B cell (primary cell): ENCODE measurements around the gene GATM. TPM values are rescaled to one million over a fixed set of nuclear protein-coding genes. Genes with fewer than 3 reads are reported as not detected.

Source experiments
- ATAC-seq: fragments of 200-7000 bp; cut with Tn5 transposase; one replicate; pipeline ENCODE4 v1.10.0; 2021; ENCODE audit warnings: low read depth, mild to moderate bottlenecking, moderate number of reproducible peaks, moderate library complexity
- CTCF ChIA-PET: fragments of 350-600 bp; sonication (Branson Sonifier 250); formaldehyde crosslinking; loops from one replicate; lab custom pipeline; 2021; ENCODE audit warnings: antibody characterized with exemption, inconsistent platforms; lab: Charles Lee
- POLR2A ChIA-PET: fragments of 350-600 bp; sonication (Branson Sonifier 250); formaldehyde crosslinking; loops from one replicate; lab custom pipeline; 2021; ENCODE audit warnings: antibody characterized with exemption; lab: Charles Lee
- DNase-seq: peaks from one replicate; pipeline ENCODE4 v3.0.0; 2013
- H2AFZ ChIP-seq: 2 replicates; pipeline ENCODE4 v1.6.1; 2012; ENCODE audit warnings: mild to moderate bottlenecking, low read depth, low read length; ENCODE audit not compliant: insufficient read depth, poor library complexity, severe bottlenecking
- H3K27ac ChIP-seq, 2 donors: 1 replicate in 1 of 2; 2 replicates in 1 of 2; pipeline ENCODE4 v1.5.1; 2012 to 2013; ENCODE audit warnings: low read length in 2 of 2, mild to moderate bottlenecking in 2 of 2, moderate library complexity in 1 of 2
- H3K27me3 ChIP-seq, 4 experiments: fragments of 200-600 bp in 1 of 4; sonication (generic) in 1 of 4; replicated peaks in 1 of 4; 1 replicate in 2 of 4; 2 replicates in 2 of 4; pipeline versions ENCODE4 v1.6.1 to v1.7.0; 2013 to 2016; ENCODE audit warnings: low read length in 3 of 4, mild to moderate bottlenecking in 2 of 4, mixed read lengths in 1 of 4, moderate library complexity in 1 of 4; ENCODE audit not compliant: insufficient read depth in 4 of 4, control insufficient read depth in 3 of 4; ENCODE audit errors: control extremely low read depth in 1 of 4
- H3K36me3 ChIP-seq, 2 experiments: replicated peaks in 1 of 2; 1 replicate in 1 of 2; 2 replicates in 1 of 2; pipeline versions ENCODE4 v1.6.1 to v1.7.1; 2013; ENCODE audit warnings: low read length in 1 of 2; ENCODE audit not compliant: insufficient read depth in 2 of 2, control insufficient read depth in 1 of 2; ENCODE audit errors: control extremely low read depth in 1 of 2, extremely low read depth in 1 of 2
- H3K4me1 ChIP-seq, 2 donors: fragments of 200-600 bp in 1 of 2; sonication (generic) in 1 of 2; 1 replicate in 1 of 2; 2 replicates in 1 of 2; pipeline versions ENCODE4 v1.5.1 to v1.6.1; 2013 to 2017; ENCODE audit warnings: low read length in 2 of 2; ENCODE audit not compliant: control insufficient read depth in 2 of 2, insufficient read depth in 2 of 2
- H3K4me2 ChIP-seq: replicated peaks from 2 replicates; pipeline ENCODE3; 2012; ENCODE audit warnings: mild to moderate bottlenecking, low read depth, low read length; ENCODE audit not compliant: poor library complexity, severe bottlenecking
- H3K4me3 ChIP-seq, 5 experiments: fragments of 200-600 bp in 1 of 5; sonication (generic) in 1 of 5; 1 replicate in 3 of 5; 2 replicates in 2 of 5; pipeline versions ENCODE4 v1.5.1 to v1.7.0; 2011 to 2016; ENCODE audit warnings: low read length in 4 of 5, mild to moderate bottlenecking in 4 of 5, low read depth in 2 of 5, control low read depth in 1 of 5, moderate library complexity in 1 of 5; ENCODE audit not compliant: insufficient read depth in 1 of 5; ENCODE audit errors: control extremely low read depth in 1 of 5, extremely low read depth in 1 of 5
- H3K79me2 ChIP-seq: fragments of 200-600 bp; sonication (generic); one replicate; pipeline ENCODE4 v1.6.0; 2016; ENCODE audit warnings: low read length; ENCODE audit not compliant: control insufficient read depth, insufficient read depth
- H3K9ac ChIP-seq: fragments of 200-600 bp; sonication (generic); 2 replicates; pipeline ENCODE4 v1.6.1; 2017; ENCODE audit warnings: mild to moderate bottlenecking, low read length, moderate library complexity
- H3K9me3 ChIP-seq, 3 donors: one replicate each; pipeline versions ENCODE4 v1.6.1 to v1.7.1; 2013; ENCODE audit warnings: low read length in 2 of 3; ENCODE audit not compliant: control insufficient read depth in 2 of 3, insufficient read depth in 1 of 3; ENCODE audit errors: control extremely low read depth in 1 of 3
- H4K20me1 ChIP-seq: 2 replicates; pipeline ENCODE4 v1.6.0; 2012; ENCODE audit warnings: mild to moderate bottlenecking, low read length; ENCODE audit not compliant: insufficient read depth, control insufficient read depth, poor library complexity, severe bottlenecking
- H3K27ac Mint-ChIP-seq: one replicate; pipeline ENCODE4 v1.8.0; 2021; ENCODE audit warnings: mixed read lengths
- H3K27me3 Mint-ChIP-seq: one replicate; pipeline ENCODE4 v1.8.0; 2021; ENCODE audit warnings: mixed read lengths
- H3K4me1 Mint-ChIP-seq: one replicate; pipeline ENCODE4 v1.8.0; 2021; ENCODE audit warnings: mixed read lengths
- H3K4me3 Mint-ChIP-seq: one replicate; pipeline ENCODE4 v1.8.0; 2021; ENCODE audit warnings: mixed read lengths
- H3K9me3 Mint-ChIP-seq: one replicate; pipeline ENCODE4 v1.8.0; 2022; ENCODE audit warnings: mixed read lengths; ENCODE audit not compliant: insufficient read depth
- EZH2 ChIP-seq: IDR thresholded peaks from 2 replicates; pipeline ENCODE4 v1.6.1; 2012; ENCODE audit warnings: borderline replicate concordance, low read depth, mild to moderate bottlenecking, moderate library complexity, low read length; ENCODE audit not compliant: insufficient read depth, poor library complexity, severe bottlenecking
- WGBS: methylation state at CpG from one replicate; pipeline ENCODE4 v1.1.5; 2013; ENCODE audit warnings: missing lambda C conversion rate; ENCODE audit not compliant: insufficient coverage; 5-methylcytosine and 5-hydroxymethylcytosine counted together
- intact Hi-C: fragments of 100-400 bp; cut with micrococcal nuclease; formaldehyde crosslinking; loops from one replicate; pipeline ENCODE4 v1.10.0; 2022
- polyA plus RNA-seq: library from polyadenylated mRNA; depleted of rRNA; stranded (reverse); fragments of >200 nt; gene quantifications from 2 replicates; pipeline ENCODE4 v1.2.3, GENCODE V29; 2012
- total RNA-seq, 2 donors: library from RNA; stranded (reverse); fragments of 120-200 nt in 1 of 2; gene quantifications; 1 replicate in 1 of 2; 2 replicates in 1 of 2; pipeline versions ENCODE4 v1.2.3 to v1.2.4, GENCODE V29; 2013 to 2022
- TF ChIP-seq, protein P1 (sequence below): fragments of 200-600 bp; IDR thresholded peaks from one replicate; pipeline ENCODE4 v1.8.0; 2022; ENCODE audit warnings: antibody characterized with exemption, mild to moderate bottlenecking

GATM gene
- total and polyA plus RNA-seq, 2 donors (not counting 1 experiment from before 2014, with no cell fraction given): 9.6 to 18.2 TPM

- Histone ChIP-seq H3K27ac (no peak overlapping the region), H4K20me1 (no peaks in the 10 kb centered on the region), H3K4me3 (no peak overlapping the region), H3K36me3 (no peaks in the 10 kb centered on the region), H3K4me1 (no peaks in the 10 kb centered on the region), H3K27me3 (no peaks in the 10 kb centered on the region), H3K4me2 (no peak overlapping the region), H2AFZ (no peak overlapping the region), H3K79me2 (no peaks in the 10 kb centered on the region), H3K9ac (no peak overlapping the region), H3K9me3 (peaks cover 0 to 1% (median 0%) of the 10 kb centered on the region in 3 donors)
- peaks cover 4% of the 10 kb centered on the region for H3K27me3 Mint-ChIP-seq
- ATAC-seq (no peak), DNase-seq (no peak)
- ChIA-PET CTCF (interaction anchor here (0.7 to 5.7 kb wide), 2 partner anchors 15 to 259 kb away, joined by 3 to 34 read pairs; a partner anchor contains a TSS), POLR2A (no interaction called here)
- WGBS: 100% methylated on average over 1 of the region's 1 CpG
- intact Hi-C loops: no loop called here
- no peak overlapping the region for H3K4me3 Mint-ChIP-seq
- no peaks in the 10 kb centered on the region for H3K9me3 Mint-ChIP-seq
- H3K27ac Mint-ChIP-seq: no peak overlapping the region
- TF ChIP-seq EZH2: no peak
- TF ChIP-seq, protein P1, sequence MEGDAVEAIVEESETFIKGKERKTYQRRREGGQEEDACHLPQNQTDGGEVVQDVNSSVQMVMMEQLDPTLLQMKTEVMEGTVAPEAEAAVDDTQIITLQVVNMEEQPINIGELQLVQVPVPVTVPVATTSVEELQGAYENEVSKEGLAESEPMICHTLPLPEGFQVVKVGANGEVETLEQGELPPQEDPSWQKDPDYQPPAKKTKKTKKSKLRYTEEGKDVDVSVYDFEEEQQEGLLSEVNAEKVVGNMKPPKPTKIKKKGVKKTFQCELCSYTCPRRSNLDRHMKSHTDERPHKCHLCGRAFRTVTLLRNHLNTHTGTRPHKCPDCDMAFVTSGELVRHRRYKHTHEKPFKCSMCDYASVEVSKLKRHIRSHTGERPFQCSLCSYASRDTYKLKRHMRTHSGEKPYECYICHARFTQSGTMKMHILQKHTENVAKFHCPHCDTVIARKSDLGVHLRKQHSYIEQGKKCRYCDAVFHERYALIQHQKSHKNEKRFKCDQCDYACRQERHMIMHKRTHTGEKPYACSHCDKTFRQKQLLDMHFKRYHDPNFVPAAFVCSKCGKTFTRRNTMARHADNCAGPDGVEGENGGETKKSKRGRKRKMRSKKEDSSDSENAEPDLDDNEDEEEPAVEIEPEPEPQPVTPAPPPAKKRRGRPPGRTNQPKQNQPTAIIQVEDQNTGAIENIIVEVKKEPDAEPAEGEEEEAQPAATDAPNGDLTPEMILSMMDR: no peak
- H3K4me1 Mint-ChIP-seq: peaks cover 3% of the 10 kb centered on the region
Measured at GRCh38 chr15:45385590-45385989, 7.2 kb upstream of the GATM start.

DNA sequence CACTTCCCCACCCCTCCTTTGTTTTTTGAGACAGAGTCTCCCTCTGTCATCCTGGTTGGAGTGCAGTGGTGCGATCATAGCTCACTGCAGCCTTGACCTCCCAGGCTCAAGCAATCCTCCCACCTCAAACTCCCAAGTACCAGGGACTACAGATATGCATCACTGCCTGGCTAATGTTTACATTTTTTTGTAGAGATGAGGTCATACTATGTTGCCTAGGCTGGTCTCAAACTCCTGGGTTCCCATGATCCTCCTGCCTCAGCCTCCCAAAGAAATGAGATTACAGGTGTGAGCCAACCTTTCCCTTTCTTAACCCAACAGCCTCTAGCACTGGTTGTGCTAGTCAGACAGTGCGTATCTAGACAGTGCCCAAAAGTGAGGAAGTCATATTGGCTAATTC is 6.4 kb upstream of the GATM start:
- ATAC-seq (no peak), DNase-seq (no peak)
- H3K79me2 ChIP-seq: no peaks in the 10 kb centered on the region
- WGBS: no CpG with 5 or more reads among the region's 2 CpGs
- CTCF ChIA-PET: interaction anchor here (1.4 to 5.7 kb wide), 3 partner anchors 15 to 258 kb away, joined by 3 to 34 read pairs (median 3); a partner anchor contains a TSS
- no peaks in the 10 kb centered on the region for H4K20me1 ChIP-seq
- Mint-ChIP-seq H3K27me3 (peaks cover 4% of the 10 kb centered on the region), H3K27ac (no peak overlapping the region), H3K4me1 (peaks cover 3% of the 10 kb centered on the region), H3K9me3 (no peaks in the 10 kb centered on the region), H3K4me3 (no peak overlapping the region)
- no peaks in the 10 kb centered on the region for H3K27me3 ChIP-seq
- POLR2A ChIA-PET: no interaction called here
- intact Hi-C loops: no loop called here
- H3K36me3 ChIP-seq: no peaks in the 10 kb centered on the region
- no peak overlapping the region for H3K27ac ChIP-seq
- no peak overlapping the region for H2AFZ ChIP-seq
- no peak overlapping the region for H3K4me3 ChIP-seq
- no peak overlapping the region for H3K4me2 ChIP-seq
- H3K9ac ChIP-seq: no peak overlapping the region
- TF ChIP-seq, protein P1: no peak
- no peak for TF ChIP-seq EZH2
- peaks cover 0 to 1% (median 0%) of the 10 kb centered on the region in 3 donors for H3K9me3 ChIP-seq
- no peaks in the 10 kb centered on the region for H3K4me1 ChIP-seq
